ENCODE results near the gene MBD4. TPM values are rescaled to one million over a fixed set of nuclear protein-coding genes. Genes with fewer than 3 reads are reported as not detected.
"Not testable (repeated sequence)": the region's sequence is repeated elsewhere in the genome, so short reads cannot be mapped to it uniquely, and the experiment has no call there.

Gene MBD4
- total RNA-seq, 1 experiment from 2014 or later, result 40.1 TPM

DNA sequence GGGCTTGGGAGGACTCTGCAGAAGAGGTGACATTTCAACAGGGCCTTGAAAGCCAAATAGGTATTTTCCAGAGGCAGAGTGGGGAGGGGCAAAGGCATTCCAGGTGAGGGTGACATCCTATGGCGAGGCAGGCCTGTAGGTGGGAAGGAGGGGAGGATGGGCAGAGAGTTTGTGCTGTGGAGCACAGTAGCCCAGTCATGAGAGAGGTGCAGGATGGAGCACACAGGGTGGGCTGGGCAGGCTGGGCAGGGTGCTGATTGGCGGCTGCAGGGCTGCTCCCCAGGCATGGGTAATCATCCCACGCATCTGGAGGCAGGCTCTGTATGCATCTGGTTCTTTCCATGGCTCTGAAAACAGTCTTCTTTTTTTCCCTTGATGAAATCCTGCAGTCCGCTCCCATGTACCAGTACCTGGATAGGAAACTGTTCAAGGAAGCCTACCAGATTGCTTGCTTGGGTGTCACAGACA is 48.2 kb upstream of the MBD4 start:
- H2BK15ac ChIP-seq (ENCODE audit: low read depth, low read length); H3T11ph ChIP-seq (ENCODE audit: low read length); H2BK20ac ChIP-seq (ENCODE audit: low read depth, low read length, poor library complexity, severe bottlenecking); H3K79me1 ChIP-seq (ENCODE audit: insufficient read depth, low read depth, low read length, poor library complexity, severe bottlenecking); H2AFZ ChIP-seq (ENCODE audit: low read length); H2AK5ac ChIP-seq (ENCODE audit: insufficient read length, low read length); H4K8ac ChIP-seq (replicated peaks; ENCODE audit: insufficient read length, low read depth, low read length); H2BK120ac ChIP-seq (ENCODE audit: low read depth, low read length, poor library complexity, severe bottlenecking); H3K27me3 Mint-ChIP-seq (ENCODE audit: low read depth); H3K9ac ChIP-seq (ENCODE audit: extremely low read depth, insufficient read length, low read length); H3K4me3 Mint-ChIP-seq; H3K14ac ChIP-seq (ENCODE audit: insufficient read depth, low read length); H2BK12ac ChIP-seq (ENCODE audit: insufficient read length, low read depth, low read length); H3K9me3 Mint-ChIP-seq; H3K27me3 ChIP-seq (ENCODE audit: insufficient read depth, low read length); H4K91ac ChIP-seq (ENCODE audit: insufficient read length, low read depth, low read length); H3K27ac ChIP-seq (ENCODE audit: insufficient read length, low read depth, low read length); H3K23me2 ChIP-seq (ENCODE audit: insufficient read length, low read depth, low read length, poor library complexity, severe bottlenecking); H3K4ac ChIP-seq (ENCODE audit: low read depth, low read length); H3K4me1 ChIP-seq (ENCODE audit: insufficient read depth, low read length); H4K5ac ChIP-seq (ENCODE audit: insufficient read length, low read depth, low read length); H4K20me1 ChIP-seq (ENCODE audit: control insufficient read depth, insufficient read depth, insufficient read length); H3K79me2 ChIP-seq (ENCODE audit: insufficient read depth, low read length); H3K23ac ChIP-seq (ENCODE audit: insufficient read length, low read depth, low read length); H2BK5ac ChIP-seq (ENCODE audit: insufficient read length, low read length); H3K56ac ChIP-seq (ENCODE audit: insufficient read length, low read depth, low read length); H3K9me3 ChIP-seq (ENCODE audit: control insufficient read depth, low read depth, low read length); H3K4me2 ChIP-seq (ENCODE audit: insufficient read depth, insufficient read length, low read length); H3K18ac ChIP-seq (ENCODE audit: insufficient read length, low read depth, low read length): not testable (repeated sequence)
- H3K4me1 Mint-ChIP-seq, result peaks cover 41 to 45% of the 10 kb centered on the region in 2 experiments
- peak overlapping the region; percentile 68 to 83 (median 79); a peak in 6 of 7 replicates for H3K27ac Mint-ChIP-seq
- peak; percentile 36 for DNase-seq
- no CpG with 5 or more reads among the region's 4 CpGs for WGBS (ENCODE audit: extremely low coverage, insufficient read length, low lambda C conversion rate)
- peaks cover 2 to 22% (median 13%) of the 10 kb centered on the region in 3 experiments; a peak in 6 of 7 replicates for H3K36me3 Mint-ChIP-seq (ENCODE audit: insufficient read depth in 1 of 3, low read depth in 3 of 3)

Data from H9 (cell line).